Measurements from ENCODE around the gene RBM23. TPM values are rescaled to one million over a fixed set of nuclear protein-coding genes. Genes with fewer than 3 reads are reported as not detected.
A peak's percentile ranks its signal among the peaks of the same experiment; 100 is the strongest.

Gene RBM23
- total RNA-seq, 2 donors from 2014 or later: 52.0 to 68.6 TPM

DNA sequence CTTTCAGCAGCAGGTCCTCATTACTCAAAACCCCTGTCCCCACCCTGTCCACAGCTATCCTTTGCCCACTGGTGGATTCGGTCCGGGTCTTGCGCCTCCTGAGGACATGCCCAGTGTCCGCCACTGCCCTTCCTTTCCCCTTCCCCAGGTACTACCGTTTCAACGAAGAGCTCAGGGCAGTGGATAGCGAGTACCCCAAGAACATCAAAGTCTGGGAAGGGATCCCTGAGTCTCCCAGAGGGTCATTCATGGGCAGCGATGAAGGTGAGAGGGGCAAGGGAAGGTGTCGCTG lies 73.9 kb downstream of the RBM23 start:
- Mint-ChIP-seq H3K9me3 (no peaks in the 10 kb centered on the region), H3K27ac (no peak overlapping the region), H3K36me3 (ENCODE audit: low read depth) (peaks cover 61% of the 10 kb centered on the region), H3K4me3 (no peak overlapping the region), H3K4me1 (peaks cover 12% of the 10 kb centered on the region), H3K27me3 (ENCODE audit: insufficient read depth) (no peaks in the 10 kb centered on the region)
- Histone ChIP-seq H3K27ac (ENCODE audit: low read depth, low read length) (no peak overlapping the region), H3K9ac (ENCODE audit: extremely low read depth, low read length, poor library complexity, severe bottlenecking) (no peak overlapping the region), H3K36me3 (ENCODE audit: control insufficient read depth, insufficient read depth, low read length) (peaks cover 56% of the 10 kb centered on the region), H3K4me3 (ENCODE audit: low read length) (no peak overlapping the region), H3K27me3 (ENCODE audit: control insufficient read depth, insufficient read depth, low read length, poor library complexity, severe bottlenecking) (no peaks in the 10 kb centered on the region), H3K4me1 (ENCODE audit: control insufficient read depth, insufficient read depth, low read length) (no peaks in the 10 kb centered on the region), H3K9me3 (ENCODE audit: control insufficient read depth, low read length) (no peaks in the 10 kb centered on the region)
- DNase-seq: no peak
- TF ChIP-seq, protein P1, sequence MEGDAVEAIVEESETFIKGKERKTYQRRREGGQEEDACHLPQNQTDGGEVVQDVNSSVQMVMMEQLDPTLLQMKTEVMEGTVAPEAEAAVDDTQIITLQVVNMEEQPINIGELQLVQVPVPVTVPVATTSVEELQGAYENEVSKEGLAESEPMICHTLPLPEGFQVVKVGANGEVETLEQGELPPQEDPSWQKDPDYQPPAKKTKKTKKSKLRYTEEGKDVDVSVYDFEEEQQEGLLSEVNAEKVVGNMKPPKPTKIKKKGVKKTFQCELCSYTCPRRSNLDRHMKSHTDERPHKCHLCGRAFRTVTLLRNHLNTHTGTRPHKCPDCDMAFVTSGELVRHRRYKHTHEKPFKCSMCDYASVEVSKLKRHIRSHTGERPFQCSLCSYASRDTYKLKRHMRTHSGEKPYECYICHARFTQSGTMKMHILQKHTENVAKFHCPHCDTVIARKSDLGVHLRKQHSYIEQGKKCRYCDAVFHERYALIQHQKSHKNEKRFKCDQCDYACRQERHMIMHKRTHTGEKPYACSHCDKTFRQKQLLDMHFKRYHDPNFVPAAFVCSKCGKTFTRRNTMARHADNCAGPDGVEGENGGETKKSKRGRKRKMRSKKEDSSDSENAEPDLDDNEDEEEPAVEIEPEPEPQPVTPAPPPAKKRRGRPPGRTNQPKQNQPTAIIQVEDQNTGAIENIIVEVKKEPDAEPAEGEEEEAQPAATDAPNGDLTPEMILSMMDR (conservative IDR thresholded peaks at IDR 0.05): no peak
- WGBS, 2 experiments (ENCODE audit: insufficient coverage in 1 of 2, insufficient read length in 1 of 2): 96 to 98% methylated on average over 7 to 9 of the region's 9 CpGs

DNA sequence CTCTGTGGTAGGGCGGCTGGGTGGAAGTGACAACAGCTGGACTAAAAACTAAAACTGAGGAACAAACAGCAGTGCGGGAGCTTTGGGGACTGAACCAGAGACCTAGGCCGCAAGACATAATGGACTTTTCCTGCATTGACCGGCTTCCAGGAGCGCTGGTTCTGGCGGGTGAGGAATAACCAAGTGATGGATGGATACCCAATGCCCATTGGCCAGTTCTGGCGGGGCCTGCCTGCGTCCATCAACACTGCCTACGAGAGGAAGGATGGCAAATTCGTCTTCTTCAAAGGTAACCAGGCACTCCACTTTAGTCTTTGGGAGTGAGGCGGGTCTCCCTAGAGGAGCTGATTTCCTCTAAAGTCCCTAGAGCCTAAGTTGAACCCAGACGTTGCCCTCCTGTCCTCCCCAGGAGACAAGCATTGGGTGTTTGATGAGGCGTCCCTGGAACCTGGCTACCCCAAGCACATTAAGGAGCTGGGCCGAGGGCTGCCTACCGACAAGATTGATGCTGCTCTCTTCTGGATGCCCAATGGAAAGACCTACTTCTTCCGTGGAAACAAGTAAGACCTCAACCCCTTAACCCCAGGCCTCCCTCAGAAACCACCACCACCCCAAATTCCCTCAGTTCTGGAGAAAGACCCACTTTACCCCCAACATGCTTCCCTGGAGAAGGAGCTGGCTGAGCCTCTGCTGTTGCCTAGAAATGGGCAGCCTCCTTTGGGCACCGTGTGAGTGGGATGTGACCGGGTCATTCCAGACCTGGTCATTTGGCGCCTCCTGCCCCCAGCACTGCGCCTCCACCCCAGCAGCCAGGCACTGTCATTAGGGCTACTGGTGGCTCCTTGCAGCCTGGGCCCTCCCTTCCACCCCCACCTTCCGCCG lies 74.5 kb downstream of the RBM23 start:
- no peak overlapping the region for H3K4me3 Mint-ChIP-seq
- Histone ChIP-seq H3K36me3 (ENCODE audit: control insufficient read depth, insufficient read depth, low read length) (peaks cover 60% of the 10 kb centered on the region), H3K27ac (ENCODE audit: low read depth, low read length) (no peak overlapping the region), H3K27me3 (ENCODE audit: control insufficient read depth, insufficient read depth, low read length, poor library complexity, severe bottlenecking) (no peaks in the 10 kb centered on the region), H3K9me3 (ENCODE audit: control insufficient read depth, low read length) (no peaks in the 10 kb centered on the region), H3K4me1 (ENCODE audit: control insufficient read depth, insufficient read depth, low read length) (no peaks in the 10 kb centered on the region), H3K4me3 (ENCODE audit: low read length) (no peak overlapping the region), H3K9ac (ENCODE audit: extremely low read depth, low read length, poor library complexity, severe bottlenecking) (no peak overlapping the region)
- H3K9me3 Mint-ChIP-seq: no peaks in the 10 kb centered on the region
- no peak for DNase-seq
- peaks cover 12% of the 10 kb centered on the region for H3K4me1 Mint-ChIP-seq
- no peaks in the 10 kb centered on the region for H3K27me3 Mint-ChIP-seq (ENCODE audit: insufficient read depth)
- TF ChIP-seq, protein P1 (conservative IDR thresholded peaks at IDR 0.05): no peak
- peak overlapping the region; percentile 52 for H3K27ac Mint-ChIP-seq
- H3K36me3 Mint-ChIP-seq (ENCODE audit: low read depth): peaks cover 63% of the 10 kb centered on the region
- WGBS, 2 experiments (ENCODE audit: insufficient coverage in 1 of 2, insufficient read length in 1 of 2): 94 to 95% methylated on average over 17 to 22 of the region's 22 CpGs

Other genes with a start within 250 kb of the RBM23 start
- 100 to 1,000 TPM; 114 TPM for gene OXA1L, start 152.5 kb downstream of the RBM23 start, total RNA-seq
- 10 to 100 TPM; 16.7 to 17.0 TPM for gene SLC7A7, start 103.7 kb downstream of the RBM23 start, total RNA-seq
- 100 to 1,000 TPM; 192 to 204 TPM for gene MRPL52, start 89.3 kb downstream of the RBM23 start, total RNA-seq
- gene MMP14, start 82.6 kb downstream of the RBM23 start, total RNA-seq: 100 to 1,000 TPM; 181 to 220 TPM
- gene LRP10, start 47.4 kb downstream of the RBM23 start, total RNA-seq: 10 to 100 TPM; 28.9 to 41.5 TPM
- 1 to 10 TPM in 1 of 2 donors, under 1 TPM in 1; 0.77 to 1.2 TPM for gene REM2, start 35.9 kb downstream of the RBM23 start, total RNA-seq
- gene PRMT5, start 10.2 kb upstream of the RBM23 start, total RNA-seq: 100 to 1,000 TPM; 111 to 112 TPM
- gene HAUS4, start 37.9 kb upstream of the RBM23 start, total RNA-seq: 10 to 100 TPM; 43.2 to 57.1 TPM
- 10 to 100 TPM; 34.2 to 51.4 TPM for gene AJUBA, start 63.4 kb upstream of the RBM23 start, total RNA-seq
- 1 to 10 TPM; 7.0 to 9.4 TPM for gene C14orf93, start 91.0 kb upstream of the RBM23 start, total RNA-seq
- 100 to 1,000 TPM; 227 to 257 TPM for gene PSMB5, start 115.8 kb upstream of the RBM23 start, total RNA-seq
- gene PSMB11, start 123.1 kb upstream of the RBM23 start, total RNA-seq: not detected
- gene CDH24, start 138.4 kb upstream of the RBM23 start, total RNA-seq: 10 to 100 TPM; 16.9 to 17.2 TPM
- 100 to 1,000 TPM; 314 to 367 TPM for gene ACIN1, start 176.0 kb upstream of the RBM23 start, total RNA-seq
- 10 to 100 TPM; 76.7 to 82.9 TPM for gene C14orf119, start 176.4 kb upstream of the RBM23 start, total RNA-seq
- gene CIROP, start 185.8 kb upstream of the RBM23 start, total RNA-seq: 1 to 10 TPM in 1 of 2 donors, under 1 TPM in 1; 0.64 to 1.4 TPM
- not detected for gene CEBPE, start 200.1 kb upstream of the RBM23 start, total RNA-seq

All from endodermal cell (in vitro differentiated cells).